ENCODE measurements around the gene VEPH1.

DNA sequence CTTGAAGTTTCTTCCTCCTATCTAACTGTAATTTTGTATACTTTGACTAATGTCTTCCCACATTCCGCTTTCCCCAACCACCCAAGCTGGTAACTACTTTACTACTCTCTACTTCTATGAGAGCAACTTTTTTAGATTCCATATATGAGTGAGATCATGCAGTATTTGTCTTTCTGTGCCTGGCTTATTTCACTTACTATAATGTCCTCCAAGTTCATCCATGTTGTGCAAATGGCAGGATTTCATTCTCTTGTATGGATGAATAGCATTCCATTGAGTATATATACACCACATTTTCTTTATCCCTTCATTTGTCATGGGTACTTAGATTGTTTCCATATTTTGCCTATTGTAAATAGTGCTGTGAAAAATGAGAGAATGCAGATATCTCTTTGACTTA is 264.8 kb downstream of the VEPH1 start:
- TF ChIP-seq, protein P1, sequence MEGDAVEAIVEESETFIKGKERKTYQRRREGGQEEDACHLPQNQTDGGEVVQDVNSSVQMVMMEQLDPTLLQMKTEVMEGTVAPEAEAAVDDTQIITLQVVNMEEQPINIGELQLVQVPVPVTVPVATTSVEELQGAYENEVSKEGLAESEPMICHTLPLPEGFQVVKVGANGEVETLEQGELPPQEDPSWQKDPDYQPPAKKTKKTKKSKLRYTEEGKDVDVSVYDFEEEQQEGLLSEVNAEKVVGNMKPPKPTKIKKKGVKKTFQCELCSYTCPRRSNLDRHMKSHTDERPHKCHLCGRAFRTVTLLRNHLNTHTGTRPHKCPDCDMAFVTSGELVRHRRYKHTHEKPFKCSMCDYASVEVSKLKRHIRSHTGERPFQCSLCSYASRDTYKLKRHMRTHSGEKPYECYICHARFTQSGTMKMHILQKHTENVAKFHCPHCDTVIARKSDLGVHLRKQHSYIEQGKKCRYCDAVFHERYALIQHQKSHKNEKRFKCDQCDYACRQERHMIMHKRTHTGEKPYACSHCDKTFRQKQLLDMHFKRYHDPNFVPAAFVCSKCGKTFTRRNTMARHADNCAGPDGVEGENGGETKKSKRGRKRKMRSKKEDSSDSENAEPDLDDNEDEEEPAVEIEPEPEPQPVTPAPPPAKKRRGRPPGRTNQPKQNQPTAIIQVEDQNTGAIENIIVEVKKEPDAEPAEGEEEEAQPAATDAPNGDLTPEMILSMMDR (IDR thresholded peaks at IDR 0.05): no peak
- no peak for TF ChIP-seq POLR2A (IDR thresholded peaks at IDR 0.05)
